SU-DHL-6 (cell line): ENCODE data around the gene ZNF711.
"Not testable (repeated sequence)": the region's sequence is repeated elsewhere in the genome, so short reads cannot be mapped to it uniquely, and the experiment has no call there.

Experiments used
- H2AFZ ChIP-seq: fragments of 200-600 bp; sonication (generic); 2 replicates; pipeline ENCODE4 v1.6.1; 2014; ENCODE audit warnings: low read depth, mild to moderate bottlenecking, moderate library complexity, mixed read lengths, antibody characterized with exemption, low read length; ENCODE audit not compliant: severe bottlenecking
- H3F3A ChIP-seq: fragments of 200-600 bp; shearing (Covaris generic); 2 replicates; pipeline ENCODE4 v1.6.0; 2016; ENCODE audit warnings: antibody characterized with exemption, mild to moderate bottlenecking; ENCODE audit not compliant: insufficient read depth
- H3K27ac ChIP-seq: fragments of 200-600 bp; sonication (generic); 2 replicates; pipeline ENCODE4 v1.5.1; 2016; ENCODE audit warnings: low read depth, mild to moderate bottlenecking, low read length, moderate library complexity, mixed read lengths
- H3K27me3 ChIP-seq: fragments of 200-600 bp; sonication (generic), shearing (Covaris generic); 2 replicates; pipeline ENCODE4 v1.6.0; 2014; ENCODE audit warnings: mild to moderate bottlenecking, low read length
- H3K36me3 ChIP-seq: fragments of 200-600 bp; sonication (generic); 2 replicates; pipeline ENCODE4 v1.6.1; 2014; ENCODE audit warnings: mild to moderate bottlenecking, low read length, mixed read lengths
- H3K4me2 ChIP-seq: fragments of 300-600, 200-600 bp; shearing (Covaris generic), sonication (generic); 2 replicates; pipeline ENCODE4 v1.6.0; 2014; ENCODE audit warnings: low read length, low read depth, mild to moderate bottlenecking; ENCODE audit not compliant: poor library complexity, severe bottlenecking
- H3K4me3 ChIP-seq: fragments of 200-600 bp; sonication (generic); 2 replicates; pipeline ENCODE4 v1.5.1; 2014; ENCODE audit warnings: antibody characterized with exemption, low read length, mild to moderate bottlenecking, mixed read lengths; ENCODE audit not compliant: insufficient read depth, poor library complexity, severe bottlenecking
- H3K79me2 ChIP-seq: fragments of 200-600 bp; sonication (generic); 2 replicates; pipeline ENCODE4 v1.6.1; 2014; ENCODE audit warnings: mild to moderate bottlenecking, low read length, moderate library complexity; ENCODE audit not compliant: insufficient read depth
- H3K9ac ChIP-seq: fragments of 200-600 bp; sonication (generic); 2 replicates; pipeline ENCODE4 v1.7.0; 2014; ENCODE audit warnings: mild to moderate bottlenecking, low read length
- H3K9me2 ChIP-seq: fragments of 200-600 bp; sonication (generic); replicated peaks from 2 replicates; pipeline ENCODE4 v1.6.1; 2014; ENCODE audit warnings: low read length; ENCODE audit not compliant: insufficient read depth
- H3K9me3 ChIP-seq: fragments of 200-600 bp; sonication (generic); 2 replicates; pipeline ENCODE4 v1.6.1; 2014; ENCODE audit warnings: low read length, mixed read lengths; ENCODE audit not compliant: insufficient read depth
- H4K20me1 ChIP-seq: fragments of 200-600 bp; sonication (generic); 2 replicates; pipeline ENCODE4 v1.6.1; 2014; ENCODE audit warnings: low read depth, mild to moderate bottlenecking, antibody characterized with exemption, low read length, moderate library complexity, mixed read lengths
- EZH2phosphoT487 ChIP-seq: fragments of 200-600 bp; sonication (generic), shearing (Covaris generic); conservative IDR thresholded peaks from 2 replicates; pipeline ENCODE4 v1.6.1; 2018; ENCODE audit warnings: mild to moderate bottlenecking, antibody characterized with exemption, low read length, moderate library complexity, mixed read lengths
- TF ChIP-seq, protein P1 (sequence below): fragments of 200-600 bp; sonication (generic); IDR thresholded peaks from one replicate; pipeline ENCODE4 v1.5.1; 2017; ENCODE audit warnings: antibody characterized with exemption, mild to moderate bottlenecking, low read length, moderate library complexity; ENCODE audit not compliant: insufficient read depth, poor library complexity, severe bottlenecking

Gene ZNF711

GRCh38 chrX:85288992-85289723 lies 45.4 kb downstream of the ZNF711 start:
- H3K27me3 ChIP-seq, result no peaks in the 10 kb centered on the region
- H2AFZ ChIP-seq, result no peak overlapping the region
- no peak overlapping the region for H3K27ac ChIP-seq
- H3K9me2 ChIP-seq, result no peaks in the 10 kb centered on the region
- no peaks in the 10 kb centered on the region for H3K9me3 ChIP-seq
- H3K36me3 ChIP-seq, result no peaks in the 10 kb centered on the region
- TF ChIP-seq EZH2phosphoT487, result no peak
- TF ChIP-seq, protein P1, sequence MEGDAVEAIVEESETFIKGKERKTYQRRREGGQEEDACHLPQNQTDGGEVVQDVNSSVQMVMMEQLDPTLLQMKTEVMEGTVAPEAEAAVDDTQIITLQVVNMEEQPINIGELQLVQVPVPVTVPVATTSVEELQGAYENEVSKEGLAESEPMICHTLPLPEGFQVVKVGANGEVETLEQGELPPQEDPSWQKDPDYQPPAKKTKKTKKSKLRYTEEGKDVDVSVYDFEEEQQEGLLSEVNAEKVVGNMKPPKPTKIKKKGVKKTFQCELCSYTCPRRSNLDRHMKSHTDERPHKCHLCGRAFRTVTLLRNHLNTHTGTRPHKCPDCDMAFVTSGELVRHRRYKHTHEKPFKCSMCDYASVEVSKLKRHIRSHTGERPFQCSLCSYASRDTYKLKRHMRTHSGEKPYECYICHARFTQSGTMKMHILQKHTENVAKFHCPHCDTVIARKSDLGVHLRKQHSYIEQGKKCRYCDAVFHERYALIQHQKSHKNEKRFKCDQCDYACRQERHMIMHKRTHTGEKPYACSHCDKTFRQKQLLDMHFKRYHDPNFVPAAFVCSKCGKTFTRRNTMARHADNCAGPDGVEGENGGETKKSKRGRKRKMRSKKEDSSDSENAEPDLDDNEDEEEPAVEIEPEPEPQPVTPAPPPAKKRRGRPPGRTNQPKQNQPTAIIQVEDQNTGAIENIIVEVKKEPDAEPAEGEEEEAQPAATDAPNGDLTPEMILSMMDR, result no peak
- no peak overlapping the region for H3K4me2 ChIP-seq
- H3K4me3 ChIP-seq, result no peak overlapping the region
- H4K20me1 ChIP-seq, result no peaks in the 10 kb centered on the region
- no peaks in the 10 kb centered on the region for H3K79me2 ChIP-seq
- no peak overlapping the region for H3K9ac ChIP-seq
- H3F3A ChIP-seq, result no peaks in the 10 kb centered on the region

DNA sequence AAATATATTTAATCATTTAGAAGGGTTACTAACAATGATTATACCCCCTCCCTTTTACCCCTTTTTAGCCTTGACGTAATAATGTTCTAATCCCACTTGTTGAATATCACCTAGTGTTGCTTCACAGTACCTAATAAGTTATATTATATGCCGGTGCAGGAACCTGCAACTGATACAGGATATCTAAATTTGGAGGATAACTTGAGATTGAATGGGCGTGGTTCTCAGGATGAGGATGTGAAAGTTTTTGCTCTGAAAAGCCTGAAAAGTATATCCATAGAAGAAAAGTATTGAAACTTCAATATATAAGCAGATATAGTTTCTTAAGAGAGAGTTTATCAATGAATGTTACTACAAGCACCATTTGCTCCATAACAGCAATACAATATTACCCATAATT lies 59.8 kb downstream of the ZNF711 start:
- Histone ChIP-seq H2AFZ (no peak overlapping the region), H4K20me1 (no peaks in the 10 kb centered on the region), H3K27ac (no peak overlapping the region), H3K9me2 (no peaks in the 10 kb centered on the region), H3F3A (no peaks in the 10 kb centered on the region), H3K79me2 (no peaks in the 10 kb centered on the region), H3K9me3 (no peaks in the 10 kb centered on the region), H3K36me3 (no peaks in the 10 kb centered on the region), H3K27me3 (no peaks in the 10 kb centered on the region), H3K4me3 (no peak overlapping the region), H3K9ac (no peak overlapping the region), H3K4me2 (no peak overlapping the region)
- no peak for TF ChIP-seq EZH2phosphoT487
- TF ChIP-seq, protein P1, result no peak

GRCh38 chrX:85309717-85310116 lies 65.9 kb downstream of the ZNF711 start:
- no peaks in the 10 kb centered on the region for H3K27me3 ChIP-seq
- H3K9ac ChIP-seq, result no peak overlapping the region
- no peak for TF ChIP-seq EZH2phosphoT487
- TF ChIP-seq, protein P1, result no peak
- no peak overlapping the region for H3K4me2 ChIP-seq
- no peak overlapping the region for H2AFZ ChIP-seq
- no peak overlapping the region for H3K4me3 ChIP-seq
- no peak overlapping the region for H3K27ac ChIP-seq
- no peaks in the 10 kb centered on the region for H4K20me1 ChIP-seq
- H3K9me2 ChIP-seq, result no peaks in the 10 kb centered on the region
- H3K9me3 ChIP-seq, result no peaks in the 10 kb centered on the region
- no peaks in the 10 kb centered on the region for H3K79me2 ChIP-seq
- no peaks in the 10 kb centered on the region for H3K36me3 ChIP-seq
- H3F3A ChIP-seq, result no peaks in the 10 kb centered on the region

- not testable (repeated sequence) for H3F3A ChIP-seq, H3K79me2 ChIP-seq, H3K27me3 ChIP-seq, H4K20me1 ChIP-seq, H3K9me3 ChIP-seq, H3K9me2 ChIP-seq, H3K27ac ChIP-seq, H3K9ac ChIP-seq, H3K4me3 ChIP-seq, H3K4me2 ChIP-seq, H3K36me3 ChIP-seq, H2AFZ ChIP-seq
Observed at GRCh38 chrX:85311348-85311747, 67.6 kb downstream of the ZNF711 start.
